ENCODE measurements around the gene CHI3L2. TPM values are rescaled to one million over a fixed set of nuclear protein-coding genes. Genes with fewer than 3 reads are reported as not detected.

CHI3L2 gene
- total and polyA plus RNA-seq, 4 donors: 30.1 to 298 (median 141) TPM

- TF ChIP-seq CTCF (IDR thresholded peaks at IDR 0.05; ENCODE audit: control extremely low read depth, extremely low read depth): peak; percentile 8
- WGBS, 2 donors: 52 to 62% methylated on average over 6 of the region's 6 CpGs
- no peak overlapping the region for H3K4me3 ChIP-seq
- no peaks in the 10 kb centered on the region for H3K27me3 ChIP-seq (ENCODE audit: control insufficient read depth in 3 of 3, insufficient read depth in 3 of 3, low read length in 2 of 3)
- DNase-seq (no peak), ATAC-seq (ENCODE audit: insufficient read depth, low FRiP score) (no peak)
- no peak overlapping the region for H3K9ac ChIP-seq (ENCODE audit: insufficient read depth in 1 of 2, low read length in 2 of 2)
- H3K36me3 ChIP-seq (ENCODE audit: control insufficient read depth in 4 of 4, insufficient read depth in 4 of 4, low read length in 4 of 4): peaks cover 0 to 22% (median 0%) of the 10 kb centered on the region in 4 donors
- no peaks in the 10 kb centered on the region for H3K9me3 ChIP-seq (ENCODE audit: control insufficient read depth in 4 of 4, insufficient read depth in 3 of 4, low read length in 3 of 4)
- H3K27ac ChIP-seq (ENCODE audit: low read depth in 1 of 2, low read length in 1 of 2): no peak overlapping the region
- H3K4me1 ChIP-seq (ENCODE audit: control insufficient read depth in 5 of 5, insufficient read depth in 5 of 5, low read length in 5 of 5): peaks cover 0 to 31% (median 9%) of the 10 kb centered on the region in 5 donors
Observed at GRCh38 chr1:111197598-111198284, 29.8 kb upstream of the CHI3L2 start.

- Histone ChIP-seq H3K4me1 (ENCODE audit: control insufficient read depth in 5 of 5, insufficient read depth in 5 of 5, low read length in 5 of 5) (peaks cover 0 to 31% (median 9%) of the 10 kb centered on the region in 5 donors), H3K27ac (ENCODE audit: low read depth in 1 of 2, low read length in 1 of 2) (peak overlapping the region in 1 of 2 donors; percentile 49), H3K9ac (ENCODE audit: insufficient read depth in 1 of 2, low read length in 2 of 2) (no peak overlapping the region), H3K9me3 (ENCODE audit: control insufficient read depth in 4 of 4, insufficient read depth in 3 of 4, low read length in 3 of 4) (no peaks in the 10 kb centered on the region), H3K27me3 (ENCODE audit: control insufficient read depth in 3 of 3, insufficient read depth in 3 of 3, low read length in 2 of 3) (peaks cover 0 to 5% (median 0%) of the 10 kb centered on the region in 3 donors), H3K4me3 (peak overlapping the region; percentile 23), H3K36me3 (ENCODE audit: control insufficient read depth in 4 of 4, insufficient read depth in 4 of 4, low read length in 4 of 4) (peaks cover 0 to 22% (median 0%) of the 10 kb centered on the region in 4 donors)
- DNase-seq (no peak), ATAC-seq (ENCODE audit: insufficient read depth, low FRiP score) (no peak)
- 89 to 93% methylated on average over 5 of the region's 5 CpGs for WGBS, 2 donors
- no peak for TF ChIP-seq CTCF (IDR thresholded peaks at IDR 0.05; ENCODE audit: control extremely low read depth, extremely low read depth)
Observed at GRCh38 chr1:111198836-111199235, 28.7 kb upstream of the CHI3L2 start.

GRCh38 chr1:111199329-111199728, 28.2 kb upstream of the CHI3L2 start:
- no peak for TF ChIP-seq CTCF (IDR thresholded peaks at IDR 0.05; ENCODE audit: control extremely low read depth, extremely low read depth)

More at GRCh38 chr1:111199329-111199728, 28.2 kb upstream of the CHI3L2 start:
- Histone ChIP-seq H3K4me1 (ENCODE audit: control insufficient read depth in 5 of 5, insufficient read depth in 5 of 5, low read length in 5 of 5) (peaks cover 0 to 28% (median 9%) of the 10 kb centered on the region in 5 donors), H3K27me3 (ENCODE audit: control insufficient read depth in 3 of 3, insufficient read depth in 3 of 3, low read length in 2 of 3) (peaks cover 0 to 5% (median 0%) of the 10 kb centered on the region in 3 donors), H3K9me3 (ENCODE audit: control insufficient read depth in 4 of 4, insufficient read depth in 3 of 4, low read length in 3 of 4) (no peaks in the 10 kb centered on the region), H3K4me3 (peak overlapping the region; percentile 23), H3K9ac (ENCODE audit: insufficient read depth in 1 of 2, low read length in 2 of 2) (no peak overlapping the region), H3K36me3 (ENCODE audit: control insufficient read depth in 4 of 4, insufficient read depth in 4 of 4, low read length in 4 of 4) (peaks cover 0 to 22% (median 0%) of the 10 kb centered on the region in 4 donors), H3K27ac (ENCODE audit: low read depth in 1 of 2, low read length in 1 of 2) (peak overlapping the region in 1 of 2 donors; percentile 86)
- no peak for DNase-seq
- WGBS, 2 donors: 80 to 86% methylated on average over 3 of the region's 3 CpGs
- ATAC-seq (ENCODE audit: insufficient read depth, low FRiP score): no peak
